Neural cell (in vitro differentiated cells): Measurements from ENCODE around the gene FOXP3.

Experiments
- CTCF ChIP-seq: fragments of 450-650 bp; IDR thresholded peaks from 2 replicates; pipeline ENCODE4 v1.5.1; 2014; ENCODE audit warnings: antibody characterized with exemption, mild to moderate bottlenecking, moderate library complexity; ENCODE audit not compliant: poor library complexity, severe bottlenecking
- EP300 ChIP-seq: fragments of 450-650 bp; conservative IDR thresholded peaks from 2 replicates; pipeline ENCODE4 v1.6.1; 2014; ENCODE audit warnings: antibody characterized with exemption, mild to moderate bottlenecking, moderate library complexity; ENCODE audit not compliant: poor library complexity, severe bottlenecking
- MXI1 ChIP-seq: fragments of 450-650 bp; conservative IDR thresholded peaks from 2 replicates; pipeline ENCODE4 v1.6.1; 2014; ENCODE audit warnings: antibody characterized with exemption, mild to moderate bottlenecking; ENCODE audit not compliant: poor library complexity, severe bottlenecking
- POLR2AphosphoS5 ChIP-seq: IDR thresholded peaks from 2 replicates; pipeline ENCODE4 v1.6.1; 2012
- RAD21 ChIP-seq: fragments of 450-650 bp; conservative IDR thresholded peaks from 2 replicates; pipeline ENCODE4 v1.6.1; 2014; ENCODE audit warnings: antibody characterized with exemption, mild to moderate bottlenecking, moderate library complexity
- SMC3 ChIP-seq: fragments of 450-650 bp; conservative IDR thresholded peaks from 2 replicates; pipeline ENCODE4 v1.6.1; 2014; ENCODE audit warnings: antibody characterized with exemption, mild to moderate bottlenecking, moderate library complexity; ENCODE audit not compliant: poor library complexity
- TAF1 ChIP-seq: IDR thresholded peaks from 2 replicates; pipeline ENCODE4 v1.6.1; 2012; ENCODE audit warnings: low read depth

- no peak for TF ChIP-seq POLR2AphosphoS5
- TF ChIP-seq CTCF = no peak
- TF ChIP-seq SMC3 = no peak
- TF ChIP-seq MXI1 = no peak
- no peak for TF ChIP-seq TAF1
- no peak for TF ChIP-seq RAD21
- no peak for TF ChIP-seq EP300
Measured at GRCh38 chrX:49244207-49244606, 20.3 kb downstream of the FOXP3 start.
